ENCODE data around the gene DIP2C. TPM values are rescaled to one million over a fixed set of nuclear protein-coding genes. Genes with fewer than 3 reads are reported as not detected.

DIP2C gene
- total RNA-seq, 2 donors from 2014 or later: 9.6 to 11.9 TPM

GRCh38 chr10:640673-641045 is 48.8 kb downstream of the DIP2C start:
- no peak for ATAC-seq
- Histone ChIP-seq H3K27me3 (no peaks in the 10 kb centered on the region), H3K4me3 (no peak overlapping the region), H3K4me1 (no peaks in the 10 kb centered on the region), H3K27ac (no peak overlapping the region), H3K36me3 (replicated peaks in 1 of 2; ENCODE audit: insufficient read depth in 1 of 2, low read depth in 2 of 2) (no peaks in the 10 kb centered on the region), H3K9me3 (peaks cover 0 to 7% (median 0%) of the 10 kb centered on the region in 3 donors)
- 89 to 92% methylated on average over 21 to 27 of the region's 27 CpGs for WGBS, 2 donors
- intact Hi-C loops (cut with DNase I): no loop called here
- TF ChIP-seq POLR2A (IDR thresholded peaks at IDR 0.05) (no peak), CTCF (IDR thresholded peaks at IDR 0.05) (no peak)
- DNase-seq: peak in 1 of 4 donors; percentile 7

GRCh38 chr10:639751-640672 is 49.5 kb downstream of the DIP2C start:
- no peaks in the 10 kb centered on the region for H3K4me1 ChIP-seq
- H3K4me3 ChIP-seq: no peak overlapping the region
- intact Hi-C loops (cut with DNase I): no loop called here
- H3K27me3 ChIP-seq: no peaks in the 10 kb centered on the region
- no peaks in the 10 kb centered on the region for H3K36me3 ChIP-seq (replicated peaks in 1 of 2; ENCODE audit: insufficient read depth in 1 of 2, low read depth in 2 of 2)
- no peak for ATAC-seq
- H3K9me3 ChIP-seq: peaks cover 0 to 5% (median 0%) of the 10 kb centered on the region in 3 donors
- no peak for TF ChIP-seq POLR2A (IDR thresholded peaks at IDR 0.05)
- TF ChIP-seq CTCF (IDR thresholded peaks at IDR 0.05): no peak
- WGBS, 2 donors: 92 to 97% methylated on average over 64 of the region's 64 CpGs
- peak in 1 of 4 donors; percentile 11 for DNase-seq
- no peak overlapping the region for H3K27ac ChIP-seq

- intact Hi-C loops (cut with DNase I): no loop called here
- peaks cover 3% of the 10 kb centered on the region for H3K4me1 ChIP-seq
- DNase-seq (no peak), ATAC-seq (no peak)
- no peak for TF ChIP-seq POLR2A (IDR thresholded peaks at IDR 0.05)
- TF ChIP-seq CTCF (IDR thresholded peaks at IDR 0.05): no peak
- H3K4me3 ChIP-seq: no peak overlapping the region
- H3K36me3 ChIP-seq (replicated peaks in 1 of 2; ENCODE audit: insufficient read depth in 1 of 2, low read depth in 2 of 2): no peaks in the 10 kb centered on the region
- WGBS, 2 donors: 81 to 83% methylated on average over 12 to 34 of the region's 42 CpGs
- no peaks in the 10 kb centered on the region for H3K27me3 ChIP-seq
- H3K9me3 ChIP-seq: no peaks in the 10 kb centered on the region
- no peak overlapping the region for H3K27ac ChIP-seq
These were observed 50.3 kb downstream of the DIP2C start for GRCh38 chr10:639001-639750.

GRCh38 chr10:637771-638195 is 51.7 kb downstream of the DIP2C start:
- DNase-seq (no peak), ATAC-seq (no peak)
- Histone ChIP-seq H3K4me1 (peaks cover 14% of the 10 kb centered on the region), H3K27ac (peak overlapping the region in 1 of 4 donors; percentile 33), H3K9me3 (no peaks in the 10 kb centered on the region), H3K27me3 (no peaks in the 10 kb centered on the region), H3K36me3 (replicated peaks in 1 of 2; ENCODE audit: insufficient read depth in 1 of 2, low read depth in 2 of 2) (no peaks in the 10 kb centered on the region), H3K4me3 (no peak overlapping the region)
- intact Hi-C loops (cut with DNase I): no loop called here
- TF ChIP-seq POLR2A (IDR thresholded peaks at IDR 0.05) (no peak), CTCF (IDR thresholded peaks at IDR 0.05) (no peak)
- WGBS, 2 donors: 89% methylated on average over 9 of the region's 9 CpGs
